Hepatic stellate cell (primary cell): ENCODE measurements around the gene EYS.
A peak's percentile ranks its signal among the peaks of the same experiment; 100 is the strongest.
"Not testable (repeated sequence)": the region's sequence is repeated elsewhere in the genome, so short reads cannot be mapped to it uniquely, and the experiment has no call there.

Experiments
- DNase-seq: peaks from one replicate; pipeline ENCODE4 v3.0.0; 2011; ENCODE audit warnings: low spot score

Gene EYS

GRCh38 chr6:63897952-63898351, 1809.1 kb downstream of the EYS start:
- DNase-seq = no peak

DNA sequence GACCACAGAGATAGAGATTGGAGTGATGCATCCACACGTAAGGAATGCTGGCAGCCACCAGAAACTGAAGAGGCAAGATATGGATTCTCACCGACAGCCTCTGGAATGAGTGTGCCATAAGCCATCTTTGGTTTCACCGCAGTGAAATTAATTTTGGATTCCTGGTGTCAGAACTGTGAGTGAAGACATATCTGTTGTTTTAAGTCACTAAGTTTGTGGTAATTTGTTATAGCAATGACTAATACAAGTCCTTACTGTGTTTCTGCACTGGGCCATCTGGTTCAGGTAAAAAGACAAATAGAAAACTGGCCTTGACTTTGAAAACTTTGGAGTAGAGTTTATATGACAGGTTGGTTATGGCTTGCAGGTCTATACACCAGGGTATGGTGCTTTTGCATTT, 1809.6 kb downstream of the EYS start:
- DNase-seq = peak; percentile 5

- DNase-seq = no peak
Measured at GRCh38 chr6:63888416-63888815, 1818.6 kb downstream of the EYS start.

DNA sequence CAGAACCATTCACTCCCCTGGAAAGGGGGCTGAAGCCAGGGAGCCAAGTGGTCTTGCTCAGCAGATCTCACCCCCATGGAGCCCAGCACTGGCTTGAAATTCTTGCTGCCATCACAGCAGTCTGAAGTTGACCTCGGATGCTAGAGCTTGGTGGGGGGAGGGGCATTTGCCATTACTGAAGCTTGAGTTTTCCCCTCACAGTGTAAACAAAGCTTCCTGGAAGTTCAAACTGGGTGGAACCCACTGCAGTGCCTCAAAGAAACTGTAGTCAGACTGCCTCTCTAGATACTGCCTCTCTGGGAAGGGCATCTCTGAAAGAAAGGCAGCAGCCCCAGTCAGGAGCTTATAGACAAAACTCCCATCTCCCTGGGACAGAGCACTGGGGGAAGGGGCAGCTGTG, 1819.2 kb downstream of the EYS start:
- DNase-seq = not testable (repeated sequence)

GRCh38 chr6:63887002-63887751, 1819.8 kb downstream of the EYS start:
- no peak for DNase-seq

GRCh38 chr6:63886341-63886740, 1820.7 kb downstream of the EYS start:
- no peak for DNase-seq

DNA sequence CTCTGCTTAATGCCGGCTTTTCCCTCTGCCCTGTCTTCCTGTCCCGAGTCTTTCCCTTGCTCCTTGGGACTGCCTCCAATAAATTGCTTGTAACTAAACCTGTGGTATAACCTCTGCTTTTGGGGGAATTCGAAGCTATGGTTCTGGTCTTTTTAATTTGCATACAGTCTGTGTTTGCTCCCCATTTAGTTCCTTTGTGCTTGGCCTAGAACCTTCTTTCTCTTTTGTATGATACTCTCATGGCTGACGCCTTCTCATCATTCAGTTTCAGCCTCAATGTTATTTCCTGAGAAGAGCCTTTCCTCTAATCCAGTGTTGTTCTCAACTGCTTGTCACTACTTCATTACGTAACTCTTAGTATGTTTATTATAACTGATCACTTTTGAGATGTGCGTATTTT, 1823.4 kb downstream of the EYS start:
- DNase-seq = no peak

DNA sequence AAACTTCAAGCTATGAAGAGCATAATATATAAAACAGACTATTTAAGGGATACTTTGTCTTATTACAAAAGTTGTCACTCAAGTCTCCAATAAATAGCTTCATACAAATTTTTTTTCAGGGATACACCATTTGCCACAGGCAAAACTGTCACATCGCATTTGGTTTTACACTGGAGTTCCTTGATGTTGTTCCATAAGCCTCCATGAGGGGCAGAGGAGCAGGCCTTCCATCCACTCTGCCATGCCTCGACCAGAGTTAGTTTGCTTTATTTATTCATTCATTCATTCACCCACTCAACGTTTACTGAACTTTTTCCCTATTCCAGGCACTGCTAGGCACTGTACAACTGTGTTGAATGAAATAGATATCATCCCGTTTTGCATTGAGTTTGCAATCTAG, 1824.8 kb downstream of the EYS start:
- DNase-seq = no peak

- DNase-seq = no peak
Measured at GRCh38 chr6:63881791-63882190, 1825.2 kb downstream of the EYS start.

- DNase-seq = no peak
Measured at GRCh38 chr6:63872233-63872632, 1834.8 kb downstream of the EYS start.

DNA sequence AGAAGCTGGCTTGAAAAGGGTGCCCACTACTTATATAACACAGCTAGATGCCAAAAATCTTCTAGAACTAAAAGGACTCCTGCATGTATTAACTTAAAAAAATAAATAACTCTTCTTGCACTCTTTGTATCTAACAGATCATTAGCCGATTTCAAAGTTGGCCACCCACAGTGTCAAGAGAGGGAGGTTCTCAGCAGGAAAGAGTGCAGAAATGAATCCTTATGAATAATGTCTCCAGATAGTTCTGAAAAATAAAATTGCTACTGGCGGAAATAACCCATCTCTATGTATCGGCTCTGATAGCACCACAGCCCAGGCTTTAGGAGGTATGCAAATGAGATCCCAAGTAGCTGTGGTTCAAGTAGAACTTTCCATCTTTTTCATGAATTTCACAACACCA, 1838.7 kb downstream of the EYS start:
- no peak for DNase-seq

DNA sequence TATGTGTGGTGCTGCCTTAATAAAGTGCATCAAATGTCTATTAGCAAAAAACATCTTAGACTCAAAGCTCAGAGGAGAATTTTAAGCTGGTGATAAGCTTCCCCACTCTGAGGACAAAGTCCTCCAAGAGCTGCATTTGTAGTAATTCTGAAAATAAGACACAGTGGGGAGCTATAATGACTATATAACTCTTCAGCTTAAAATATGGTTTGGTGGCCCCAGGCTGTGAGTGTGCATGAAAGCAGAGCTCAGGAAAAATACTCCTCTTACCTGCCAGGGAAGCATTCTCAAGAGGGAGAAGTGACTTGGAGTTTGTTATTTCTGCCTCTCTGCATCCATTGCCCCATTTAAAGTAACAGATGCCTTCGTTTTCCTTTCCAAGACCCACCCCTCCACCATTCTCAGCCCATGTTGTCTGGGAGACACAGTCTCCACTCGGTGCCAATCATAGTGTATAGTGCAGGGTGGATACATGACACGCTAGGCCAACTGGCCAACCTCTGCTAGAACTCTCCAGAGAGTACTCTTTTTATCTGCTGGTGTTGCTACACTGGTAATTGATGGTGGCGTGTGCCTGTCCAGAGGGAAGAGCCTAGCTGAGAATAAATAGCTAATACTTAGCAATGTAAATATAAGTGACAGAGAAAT, 1842.2 kb downstream of the EYS start:
- no peak for DNase-seq

GRCh38 chr6:63864061-63864460, 1843.0 kb downstream of the EYS start:
- no peak for DNase-seq

- DNase-seq = no peak
Measured at GRCh38 chr6:63862486-63863198, 1844.4 kb downstream of the EYS start.

DNA sequence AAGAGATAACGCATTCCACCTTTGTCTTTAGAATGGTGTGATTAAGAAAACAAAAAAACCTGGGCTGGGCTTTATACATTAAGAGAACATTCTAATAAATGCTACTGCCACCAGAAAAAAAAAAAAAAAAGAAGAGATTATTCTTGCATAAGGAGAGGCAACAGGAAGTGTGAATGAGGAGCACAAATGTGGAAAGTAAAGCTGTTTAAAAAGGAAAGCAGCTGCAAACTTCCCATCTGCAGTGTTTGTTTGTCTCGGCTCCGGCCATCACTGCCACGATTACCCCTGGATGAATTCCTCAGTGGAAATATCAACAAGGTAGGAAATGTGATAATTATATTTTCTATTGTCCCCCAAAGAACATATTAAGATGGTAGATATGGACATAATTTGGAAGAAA, 1847.5 kb downstream of the EYS start:
- DNase-seq = no peak

GRCh38 chr6:63858691-63859090, 1848.3 kb downstream of the EYS start:
- no peak for DNase-seq

GRCh38 chr6:63856271-63856670, 1850.8 kb downstream of the EYS start:
- no peak for DNase-seq

DNA sequence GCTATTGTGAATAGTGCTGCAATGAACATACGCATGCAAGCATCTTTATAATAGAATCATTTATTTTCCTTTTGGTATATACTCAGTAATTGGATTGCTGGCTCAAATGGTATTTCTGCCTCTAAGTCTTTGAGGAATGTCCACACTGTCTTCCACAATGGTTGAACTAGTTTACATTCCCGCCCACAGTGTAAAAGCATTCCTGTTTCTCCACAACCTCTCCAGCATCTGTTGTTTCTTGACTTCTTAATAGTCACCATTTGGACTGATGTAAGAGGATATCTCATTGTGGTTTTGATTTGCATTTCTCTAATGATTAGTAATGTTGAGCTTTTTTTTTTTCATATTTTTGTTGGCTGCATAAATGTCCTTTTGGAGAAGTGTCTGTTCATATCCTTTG, 1862.7 kb downstream of the EYS start:
- DNase-seq = no peak

DNA sequence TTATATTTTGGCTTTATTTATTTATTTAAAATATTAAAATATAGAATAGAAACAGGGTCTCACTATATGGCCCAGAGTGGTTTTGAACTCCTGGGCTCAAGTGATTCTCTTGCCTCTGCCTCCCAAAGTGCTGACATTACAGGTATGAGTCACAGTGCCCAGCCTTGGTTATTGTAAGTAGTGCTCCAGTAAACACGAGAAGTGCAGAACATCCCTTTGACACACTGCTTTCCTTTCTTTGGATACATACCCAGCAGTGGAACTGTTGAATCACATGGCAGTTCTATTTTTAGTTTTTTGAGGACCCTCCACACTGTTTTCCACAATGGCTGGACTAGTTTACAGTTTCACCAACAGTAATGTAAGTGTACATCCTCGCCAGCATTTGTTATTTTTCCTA, 1867.5 kb downstream of the EYS start:
- DNase-seq = no peak

DNA sequence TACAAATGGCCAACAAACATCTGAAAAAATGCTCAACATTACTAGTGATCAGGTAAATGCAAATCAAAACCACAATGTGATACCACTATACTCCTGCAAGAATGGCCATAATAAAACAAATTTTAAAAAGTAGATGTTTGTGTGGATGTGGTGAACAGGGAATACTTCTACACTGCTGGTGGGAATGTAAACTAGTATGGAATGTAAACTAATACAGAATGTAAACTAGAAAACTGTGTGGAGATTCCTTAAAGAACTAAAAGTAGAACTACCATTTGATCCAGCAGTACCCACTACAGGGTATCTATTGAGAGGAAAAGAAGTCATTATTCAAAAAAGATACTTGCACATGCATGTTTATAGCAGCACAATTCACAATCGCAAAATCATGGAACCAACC, 1878.3 kb downstream of the EYS start:
- not testable (repeated sequence) for DNase-seq

- DNase-seq = no peak
Measured at GRCh38 chr6:63824722-63825121, 1882.3 kb downstream of the EYS start.

- no peak for DNase-seq
Measured at GRCh38 chr6:63821442-63821841, 1885.6 kb downstream of the EYS start.

DNA sequence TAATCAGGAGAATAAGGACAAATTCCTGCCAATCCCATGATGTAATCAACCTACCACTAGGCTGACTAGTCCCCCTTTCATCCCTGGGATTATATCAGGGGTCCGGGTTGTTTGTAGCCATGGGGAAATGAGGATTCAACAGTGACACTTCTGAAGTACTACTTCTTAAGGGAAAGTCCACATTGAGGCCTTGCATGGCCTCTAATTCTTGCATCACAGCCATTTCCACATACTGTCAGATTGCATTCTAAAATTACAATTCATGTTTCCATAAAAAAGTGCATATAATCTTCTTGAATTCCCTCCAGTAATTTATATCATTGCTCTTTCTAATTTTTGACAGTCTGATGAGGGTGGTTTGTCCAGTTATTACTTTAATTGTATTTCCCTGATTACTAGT, 1887.2 kb downstream of the EYS start:
- DNase-seq = no peak
